HEK293 (cell line): ENCODE measurements around the gene SCIN.
"Not testable (repeated sequence)": the region's sequence is repeated elsewhere in the genome, so short reads cannot be mapped to it uniquely, and the experiment has no call there.

Experiments used
- CTCF ChIA-PET: fragments of 350-600 bp; formaldehyde crosslinking; extraction: SDS; loops from one replicate; lab custom pipeline; 2021; ENCODE audit warnings: antibody characterized with exemption; lab: Yijun Ruan, JAX
- POLR2A ChIA-PET: fragments of 300-600 bp; formaldehyde crosslinking; extraction: SDS; loops from one replicate; lab custom pipeline; 2020; ENCODE audit warnings: antibody characterized with exemption, inconsistent platforms; lab: Yijun Ruan, JAX
- H3K27ac ChIP-seq: fragments of 200-500 bp; sonication (Bioruptor generic); 2 replicates; pipeline ENCODE4 v1.5.1; 2014; ENCODE audit warnings: low read depth, low read length, control low read depth, inconsistent platforms; ENCODE audit errors: extremely low read depth
- H3K36me3 ChIP-seq, 2 experiments: fragments of 200-500 bp in 1 of 2; sonication (Bioruptor generic) in 1 of 2; 1 replicate in 1 of 2; 2 replicates in 1 of 2; pipeline ENCODE4 v1.5.1; 2014 to 2017; ENCODE audit warnings: inconsistent platforms in 2 of 2, low read length in 2 of 2; ENCODE audit not compliant: control insufficient read depth in 2 of 2, insufficient read depth in 1 of 2
- H3K4me1 ChIP-seq: fragments of 200-500 bp; sonication (Bioruptor generic); 2 replicates; pipeline ENCODE4 v1.5.1; 2014; ENCODE audit warnings: mild to moderate bottlenecking, low read length, inconsistent platforms; ENCODE audit not compliant: control insufficient read depth, insufficient read depth
- H3K4me3 ChIP-seq: 2 replicates; pipeline ENCODE4 v1.5.1; 2011; ENCODE audit warnings: low read depth, mild to moderate bottlenecking, control low read depth, low read length, moderate library complexity
- H3K9me3 ChIP-seq: fragments of 200-500 bp; sonication (Bioruptor generic); 2 replicates; pipeline ENCODE4 v1.5.1; 2014; ENCODE audit warnings: low read depth, low read length, inconsistent platforms; ENCODE audit not compliant: control insufficient read depth, insufficient read depth
- BCL11B ChIP-seq: fragments of 450-650 bp; formaldehyde crosslinking; IDR thresholded peaks from 2 replicates; pipeline ENCODE4 v1.5.1; 2016; ENCODE audit warnings: low read depth, missing biosample characterization, missing genetic modification characterization
- GLI2 ChIP-seq: fragments of 450-650 bp; formaldehyde crosslinking; IDR thresholded peaks from 2 replicates; pipeline ENCODE4; 2017; ENCODE audit warnings: missing biosample characterization, missing genetic modification characterization, low read depth, borderline replicate concordance
- HOXC10 ChIP-seq: sonication (generic); formaldehyde crosslinking; IDR thresholded peaks from 2 replicates; pipeline ENCODE4 v1.8.1; 2023; ENCODE audit warnings: mild to moderate bottlenecking, missing genetic modification reagents
- HOXD13 ChIP-seq: sonication (generic); formaldehyde crosslinking; IDR thresholded peaks from 2 replicates; pipeline ENCODE4 v1.8.0; 2022; ENCODE audit warnings: missing genetic modification reagents, borderline replicate concordance
- MZF1 ChIP-seq: fragments of 450-650 bp; formaldehyde crosslinking; IDR thresholded peaks from 2 replicates; pipeline ENCODE4 v1.5.1; 2017; ENCODE audit warnings: missing biosample characterization, missing genetic modification characterization, borderline replicate concordance
- PATZ1 ChIP-seq: fragments of 450-650 bp; formaldehyde crosslinking; IDR thresholded peaks from 2 replicates; pipeline ENCODE4 v1.5.1; 2016; ENCODE audit warnings: missing biosample characterization, missing genetic modification characterization
- SP2 ChIP-seq: fragments of 450-650 bp; formaldehyde crosslinking; IDR thresholded peaks from 2 replicates; pipeline ENCODE4 v1.5.1; 2016; ENCODE audit warnings: missing biosample characterization, missing genetic modification characterization
- WT1 ChIP-seq: fragments of 450-650 bp; formaldehyde crosslinking; IDR thresholded peaks from 2 replicates; pipeline ENCODE4 v1.5.1; 2016; ENCODE audit warnings: missing biosample characterization, missing genetic modification characterization
- ZBTB1 ChIP-seq: fragments of 450-650 bp; formaldehyde crosslinking; IDR thresholded peaks from 2 replicates; pipeline ENCODE4 v1.5.1; 2016; ENCODE audit warnings: missing biosample characterization, missing genetic modification characterization
- ZBTB26 ChIP-seq: fragments of 450-650 bp; formaldehyde crosslinking; optimal IDR thresholded peaks from 2 replicates; pipeline ENCODE3; 2016; ENCODE audit warnings: missing biosample characterization, mild to moderate bottlenecking, missing genetic modification characterization
- ZBTB7A ChIP-seq: fragments of 450-650 bp; formaldehyde crosslinking; IDR thresholded peaks from 2 replicates; pipeline ENCODE4 v1.5.1; 2016; ENCODE audit warnings: low read depth, missing biosample characterization, missing genetic modification characterization
- ZNF112 ChIP-seq: fragments of 450-650 bp; formaldehyde crosslinking; IDR thresholded peaks from 2 replicates; pipeline ENCODE4 v1.5.0; 2017; ENCODE audit warnings: missing biosample characterization, missing genetic modification characterization
- ZNF16 ChIP-seq: fragments of 450-650 bp; formaldehyde crosslinking; IDR thresholded peaks from 2 replicates; pipeline ENCODE4 v1.5.1; 2016; ENCODE audit warnings: low read depth, missing biosample characterization, missing genetic modification characterization
- ZNF335 ChIP-seq: fragments of 450-650 bp; formaldehyde crosslinking; conservative IDR thresholded peaks from 2 replicates; pipeline ENCODE4 v1.5.1; 2016; ENCODE audit warnings: missing biosample characterization, missing genetic modification characterization
- ZNF37A ChIP-seq: fragments of 450-650 bp; IDR thresholded peaks from 2 replicates; pipeline ENCODE4 v1.5.1; 2018; ENCODE audit warnings: missing biosample characterization, missing genetic modification characterization
- ZNF394 ChIP-seq: fragments of 450-650 bp; formaldehyde crosslinking; IDR thresholded peaks from 2 replicates; pipeline ENCODE4 v1.5.1; 2016; ENCODE audit warnings: missing biosample characterization, missing genetic modification characterization, mild to moderate bottlenecking, moderate library complexity, borderline replicate concordance
- ZNF548 ChIP-seq: fragments of 450-650 bp; formaldehyde crosslinking; IDR thresholded peaks from 2 replicates; pipeline ENCODE4 v1.5.1; 2016; ENCODE audit warnings: missing biosample characterization, missing genetic modification characterization
- ZNF549 ChIP-seq: fragments of 450-650 bp; IDR thresholded peaks from 2 replicates; pipeline ENCODE4 v1.5.1; 2018; ENCODE audit warnings: missing biosample characterization, missing genetic modification characterization, mild to moderate bottlenecking, inconsistent platforms, moderate library complexity
- ZNF560 ChIP-seq: fragments of 450-650 bp; formaldehyde crosslinking; IDR thresholded peaks from 2 replicates; pipeline ENCODE4 v1.5.1; 2017; ENCODE audit warnings: missing biosample characterization, missing genetic modification characterization, borderline replicate concordance
- ZNF571 ChIP-seq: fragments of 450-650 bp; formaldehyde crosslinking; IDR thresholded peaks from 2 replicates; pipeline ENCODE4 v1.5.0; 2017; ENCODE audit warnings: missing biosample characterization, missing genetic modification characterization
- ZNF707 ChIP-seq: fragments of 450-650 bp; formaldehyde crosslinking; IDR thresholded peaks from 2 replicates; pipeline ENCODE4 v1.5.1; 2016; ENCODE audit warnings: missing biosample characterization, missing genetic modification characterization
- ZNF768 ChIP-seq: fragments of 450-650 bp; formaldehyde crosslinking; IDR thresholded peaks from 2 replicates; pipeline ENCODE4 v1.5.1; 2018; ENCODE audit warnings: missing biosample characterization, mild to moderate bottlenecking, missing genetic modification characterization
- ZNF830 ChIP-seq: fragments of 450-650 bp; IDR thresholded peaks from 2 replicates; pipeline ENCODE4 v1.5.0; 2018; ENCODE audit warnings: missing biosample characterization, missing genetic modification characterization, low read depth, mild to moderate bottlenecking, moderate library complexity
- ZNF837 ChIP-seq: fragments of 450-650 bp; formaldehyde crosslinking; IDR thresholded peaks from 2 replicates; pipeline ENCODE4 v1.5.1; 2016; ENCODE audit warnings: missing biosample characterization, missing genetic modification characterization
- ZNF843 ChIP-seq: fragments of 450-650 bp; formaldehyde crosslinking; IDR thresholded peaks from 2 replicates; pipeline ENCODE4 v1.5.1; 2016; ENCODE audit warnings: missing biosample characterization, missing genetic modification characterization
- ZSCAN4 ChIP-seq: fragments of 450-650 bp; formaldehyde crosslinking; IDR thresholded peaks from 2 replicates; pipeline ENCODE4 v1.5.1; 2017; ENCODE audit warnings: missing biosample characterization, missing genetic modification characterization
- ZXDB ChIP-seq: fragments of 450-650 bp; formaldehyde crosslinking; IDR thresholded peaks from 2 replicates; pipeline ENCODE4 v1.5.1; 2016; ENCODE audit warnings: missing biosample characterization, missing genetic modification characterization

The SCIN gene

GRCh38 chr7:12687718-12688171, 117.2 kb downstream of the SCIN start:
- no peak overlapping the region; the same call in 1 of the 2 replicates for H3K27ac ChIP-seq
- POLR2A ChIA-PET, result interaction anchor here (0.6 to 1.8 kb wide), 12 partner anchors 9 to 575 kb away, joined by 3 to 9 read pairs (median 4); no protein-coding TSS in a partner anchor

GRCh38 chr7:12688485-12689170, 118.1 kb downstream of the SCIN start:
- CTCF ChIA-PET, result interaction anchor here (1.2 to 2.9 kb wide), 4 partner anchors 56 to 573 kb away, joined by 3 to 25 read pairs (median 6); no protein-coding TSS in a partner anchor

More at GRCh38 chr7:12687718-12688171, 117.2 kb downstream of the SCIN start:
- Histone ChIP-seq H3K4me1 (no peaks in the 10 kb centered on the region), H3K4me3 (peak overlapping the region; percentile 84), H3K9me3 (no peaks in the 10 kb centered on the region), H3K36me3 (no peaks in the 10 kb centered on the region)
- CTCF ChIA-PET, result interaction anchor here (0.6 to 2.9 kb wide), 14 partner anchors 8 to 574 kb away, joined by 3 to 25 read pairs (median 4); no protein-coding TSS in a partner anchor
- TF ChIP-seq ZNF16 (tag by site-specific recombination) (no peak), WT1 (tag by site-specific recombination) (no peak), MZF1 (tag by site-specific recombination) (no peak), PATZ1 (tag by site-specific recombination) (no peak), ZNF571 (tag by site-specific recombination) (no peak), ZNF843 (no peak), ZNF112 (tag by site-specific recombination) (no peak), ZNF707 (no peak), ZBTB1 (tag by site-specific recombination) (no peak), ZNF837 (no peak), ZNF335 (tag by site-specific recombination) (no peak; the same call in 1 of the 2 replicates), ZBTB26 (no peak), ZXDB (tag by site-specific recombination) (no peak)

GRCh38 chr7:12689451-12689850, 118.9 kb downstream of the SCIN start:
- no peak overlapping the region for H3K27ac ChIP-seq
- peak overlapping the region; percentile 14; the same call in 1 of the 2 replicates for H3K4me3 ChIP-seq
- ChIA-PET POLR2A (interaction anchor here (0.9 to 1.1 kb wide), 2 partner anchors 40 to 253 kb away, joined by 3 read pairs; no protein-coding TSS in a partner anchor), CTCF (interaction anchor here (0.6 to 1.4 kb wide), 2 partner anchors 408 to 428 kb away, joined by 3 to 8 read pairs; no protein-coding TSS in a partner anchor)
- H3K4me1 ChIP-seq, result no peaks in the 10 kb centered on the region
- no peaks in the 10 kb centered on the region for H3K9me3 ChIP-seq
- H3K36me3 ChIP-seq, result no peaks in the 10 kb centered on the region
- TF ChIP-seq ZNF768 (tag by site-specific recombination), result no peak
- no peak for TF ChIP-seq HOXD13
- TF ChIP-seq ZNF830 (tag by site-specific recombination), result no peak
- TF ChIP-seq ZNF560, result no peak
- no peak for TF ChIP-seq BCL11B (tag by site-specific recombination)
- TF ChIP-seq ZNF549 (tag by site-specific recombination), result no peak
- TF ChIP-seq GLI2 (tag by site-specific recombination), result no peak
- no peak for TF ChIP-seq ZNF394 (tag by site-specific recombination)
- no peak for TF ChIP-seq ZBTB7A (tag by site-specific recombination)
- no peak for TF ChIP-seq ZNF548 (tag by site-specific recombination)
- no peak for TF ChIP-seq ZSCAN4 (tag by site-specific recombination)
- TF ChIP-seq SP2 (tag by site-specific recombination), result no peak
- no peak for TF ChIP-seq ZNF37A (tag by site-specific recombination)
- TF ChIP-seq HOXC10 (CRISPR knock-in tag), result no peak

More at GRCh38 chr7:12688485-12689170, 118.1 kb downstream of the SCIN start:
- not testable (repeated sequence) for H3K4me3 ChIP-seq, H3K9me3 ChIP-seq, H3K27ac ChIP-seq, H3K36me3 ChIP-seq, H3K4me1 ChIP-seq
- POLR2A ChIA-PET, result interaction anchor here (1.1 kb wide), 1 partner anchor 18 kb away, joined by 3 read pairs; no protein-coding TSS in a partner anchor
